Activated gamma-delta T cell (primary cell): ENCODE data around the gene CDYL.

Source experiments
- DNase-seq: peaks from one replicate; lab custom pipeline; 2025; lab: John Stamatoyannopoulos, UW

The CDYL gene

GRCh38 chr6:4774296-4774695 is 1.9 kb upstream of the CDYL start:
- no peak for DNase-seq

- no peak for DNase-seq
These were observed 1.3 kb upstream of the CDYL start for GRCh38 chr6:4774715-4775493.

- peak; percentile 75 for DNase-seq
These were observed 592 bp upstream of the CDYL start for GRCh38 chr6:4775494-4776130.

GRCh38 chr6:4776493-4777393 is 539 bp downstream of the CDYL start:
- peak; percentile 32 for DNase-seq

GRCh38 chr6:4777394-4777935 is 1.3 kb downstream of the CDYL start:
- DNase-seq: no peak

- DNase-seq: no peak
These were observed 1.9 kb downstream of the CDYL start for GRCh38 chr6:4778086-4778485.

GRCh38 chr6:4780360-4780812 is 4.2 kb downstream of the CDYL start:
- no peak for DNase-seq

- no peak for DNase-seq
These were observed 5.2 kb downstream of the CDYL start for GRCh38 chr6:4781426-4781825.

- DNase-seq: no peak
These were observed 5.9 kb downstream of the CDYL start for GRCh38 chr6:4781967-4782575.

- no peak for DNase-seq
These were observed 10.8 kb downstream of the CDYL start for GRCh38 chr6:4786996-4787395.

- no peak for DNase-seq
These were observed 12.3 kb downstream of the CDYL start for GRCh38 chr6:4788482-4788881.

- DNase-seq: no peak
These were observed 12.9 kb downstream of the CDYL start for GRCh38 chr6:4788953-4789584.

- no peak for DNase-seq
These were observed 14.1 kb downstream of the CDYL start for GRCh38 chr6:4790158-4790899.

GRCh38 chr6:4794140-4794707 is 18.0 kb downstream of the CDYL start:
- DNase-seq: no peak

GRCh38 chr6:4797587-4797986 is 21.4 kb downstream of the CDYL start:
- no peak for DNase-seq

GRCh38 chr6:4799912-4800311 is 23.7 kb downstream of the CDYL start:
- DNase-seq: no peak

GRCh38 chr6:4800662-4801061 is 24.5 kb downstream of the CDYL start:
- no peak for DNase-seq

- no peak for DNase-seq
These were observed 25.4 kb downstream of the CDYL start for GRCh38 chr6:4801491-4802110.

GRCh38 chr6:4802312-4802935 is 26.2 kb downstream of the CDYL start:
- no peak for DNase-seq
